COR-L47 (cell line): ENCODE results near the gene ANKIB1.

ENCODE experiments used
- DNase-seq: peaks from one replicate; lab custom pipeline; 2025; lab: John Stamatoyannopoulos, UW

ANKIB1 gene

DNA sequence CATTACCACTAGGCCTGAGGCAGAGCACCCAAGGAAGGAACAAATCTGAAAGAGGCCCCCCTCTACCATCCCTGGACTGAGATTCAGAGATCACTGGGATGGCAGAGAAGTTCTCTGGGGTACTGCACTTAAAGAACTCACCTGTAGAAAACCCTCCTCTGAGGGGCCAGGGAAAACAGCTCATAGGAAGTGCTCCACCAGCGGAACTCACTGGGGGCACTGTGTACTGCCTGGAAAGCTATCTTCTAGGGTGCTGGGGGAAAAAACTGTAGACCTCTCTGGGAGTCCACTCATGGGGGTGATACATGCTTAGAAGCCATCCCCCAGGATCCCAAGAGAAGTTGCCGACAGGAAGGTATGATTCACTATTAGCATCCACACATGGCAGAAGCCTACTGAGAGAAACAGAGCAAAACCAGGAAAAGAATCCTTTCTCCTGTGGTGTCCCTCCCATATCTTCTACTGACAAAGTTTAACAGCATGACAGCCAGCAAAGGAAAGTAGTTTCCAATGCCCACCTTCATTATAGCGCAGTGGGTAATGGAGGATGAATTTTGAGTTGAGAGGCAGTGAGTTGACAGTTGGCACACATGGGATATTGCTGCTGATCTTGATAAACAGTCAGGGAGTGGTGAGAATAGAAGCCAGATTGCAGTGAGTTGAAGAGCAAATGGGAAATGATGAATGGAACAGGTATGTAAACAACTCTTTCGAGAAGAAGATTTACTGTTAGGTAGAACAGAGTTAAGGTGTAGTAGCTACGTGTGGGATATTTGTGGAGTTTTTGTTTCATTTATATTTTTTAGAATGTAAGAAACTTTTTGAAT is 20.9 kb downstream of the ANKIB1 start:
- DNase-seq: no peak

DNA sequence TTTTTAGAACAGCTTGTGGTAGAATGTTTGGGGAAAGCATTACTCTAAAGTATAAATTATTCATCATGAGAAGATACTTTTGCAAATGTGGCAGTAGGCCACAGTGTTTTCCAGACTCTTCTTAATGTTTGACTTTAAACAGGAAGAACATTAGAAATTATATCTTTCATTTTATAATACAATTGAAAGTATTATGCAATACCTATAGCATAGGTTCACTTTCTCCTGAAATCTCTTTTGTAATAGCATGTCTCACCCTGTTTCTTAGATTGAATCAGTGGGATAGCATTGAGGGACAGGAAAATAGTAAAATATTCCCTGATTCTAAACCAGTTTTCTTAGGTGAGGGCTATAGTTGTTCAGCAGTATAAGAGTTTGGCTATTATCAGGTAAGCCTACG is 23.1 kb downstream of the ANKIB1 start:
- no peak for DNase-seq

- DNase-seq: no peak
Measured at GRCh38 chr7:92275327-92275726, 29.6 kb downstream of the ANKIB1 start.

- no peak for DNase-seq
Measured at GRCh38 chr7:92276460-92276864, 30.7 kb downstream of the ANKIB1 start.

DNA sequence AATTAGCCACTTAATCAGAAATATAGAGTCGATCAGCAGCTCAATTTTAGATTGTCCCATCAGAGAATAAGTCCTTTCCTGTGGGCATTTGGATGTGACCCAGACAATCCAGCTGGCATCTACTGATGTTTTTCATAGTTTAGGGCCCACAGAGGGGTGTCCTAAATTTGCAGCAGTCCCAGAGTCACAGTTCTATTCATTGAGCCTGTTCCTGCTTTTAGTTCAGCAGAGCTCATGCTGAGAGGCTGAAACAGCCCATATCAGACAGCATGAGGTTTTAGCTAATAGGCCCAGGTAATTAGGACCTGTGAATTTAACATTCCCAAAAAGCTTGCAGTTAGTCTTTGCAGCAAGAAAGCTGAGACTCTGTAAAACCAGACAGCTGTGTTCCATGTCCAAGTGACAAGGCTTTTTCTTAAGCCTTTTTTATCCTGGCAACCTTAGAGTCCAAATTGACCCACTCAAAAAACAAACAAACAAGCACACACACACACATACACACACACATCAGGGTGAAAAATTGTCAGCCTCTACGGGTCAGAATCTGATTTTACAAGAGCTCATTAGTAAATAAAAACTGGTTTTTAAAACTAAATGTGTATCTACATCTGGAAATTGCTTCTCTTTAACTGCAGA is 33.7 kb downstream of the ANKIB1 start:
- no peak for DNase-seq

DNA sequence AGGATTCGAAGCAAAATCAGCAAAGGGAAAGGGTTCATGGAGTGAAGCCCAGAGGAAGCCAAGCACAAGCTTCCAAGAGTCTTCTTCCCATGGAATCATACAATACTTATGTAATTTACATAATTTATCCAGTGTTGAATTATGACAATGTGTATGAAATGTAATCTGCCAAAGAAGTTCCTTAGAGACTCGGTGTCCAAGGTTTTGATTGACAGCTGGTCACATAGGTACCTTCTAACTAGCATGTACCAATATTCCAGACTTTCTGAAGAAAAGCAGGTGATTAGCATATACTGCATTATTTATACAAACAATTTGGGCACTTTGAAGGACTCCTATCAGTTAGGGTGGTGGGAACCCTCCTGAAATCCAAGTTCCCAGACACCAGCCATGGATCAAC is 35.3 kb downstream of the ANKIB1 start:
- DNase-seq: no peak

DNA sequence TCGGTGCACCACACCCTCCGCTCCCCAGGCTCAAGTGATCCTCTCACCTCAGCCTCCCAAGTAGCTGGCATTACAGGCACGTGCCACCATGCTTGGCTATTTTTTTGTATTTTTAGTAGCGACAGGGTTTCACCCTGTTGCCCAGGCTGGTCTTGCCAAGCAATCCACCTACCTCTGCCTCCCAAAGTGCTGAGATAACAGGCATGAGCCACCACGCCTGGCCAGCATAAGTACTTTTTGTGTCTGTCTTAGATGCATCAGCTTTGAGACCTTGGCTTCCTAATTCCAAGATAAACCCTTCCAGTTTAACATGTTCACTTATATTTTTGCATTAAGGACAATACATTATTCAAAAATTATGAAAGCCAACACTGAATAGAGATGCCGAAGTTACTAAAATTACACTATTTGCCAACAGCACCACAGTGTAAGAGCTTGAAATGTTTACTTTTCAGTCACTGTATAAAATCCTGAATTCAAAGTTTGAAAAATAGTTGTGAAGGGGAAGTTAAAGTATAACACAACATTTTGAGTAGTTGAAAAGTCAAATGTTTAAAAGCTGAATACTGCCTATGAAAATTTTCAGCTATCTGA is 36.5 kb downstream of the ANKIB1 start:
- DNase-seq: no peak

GRCh38 chr7:92282930-92283329 is 37.2 kb downstream of the ANKIB1 start:
- DNase-seq: no peak

- DNase-seq: no peak
Measured at GRCh38 chr7:92289321-92289720, 43.5 kb downstream of the ANKIB1 start.

DNA sequence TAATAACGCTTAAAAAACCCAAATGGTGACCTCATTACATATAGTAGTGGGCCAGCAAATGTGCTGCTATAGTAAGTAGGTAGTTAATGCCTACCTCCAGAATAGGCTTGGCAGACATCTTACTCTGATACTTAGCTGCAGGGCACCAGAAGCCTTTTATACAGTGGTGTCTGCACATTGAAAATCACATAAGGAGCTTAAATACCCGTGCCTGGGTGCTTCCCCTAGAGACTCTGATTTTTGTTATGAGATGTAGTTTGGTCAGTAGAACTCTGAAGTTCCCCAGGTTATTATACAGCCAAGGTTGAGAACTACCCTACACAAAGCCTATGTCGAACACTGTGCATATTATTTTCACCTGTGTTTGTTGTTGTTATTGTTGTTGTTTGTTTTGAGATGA is 47.2 kb downstream of the ANKIB1 start:
- no peak for DNase-seq

DNA sequence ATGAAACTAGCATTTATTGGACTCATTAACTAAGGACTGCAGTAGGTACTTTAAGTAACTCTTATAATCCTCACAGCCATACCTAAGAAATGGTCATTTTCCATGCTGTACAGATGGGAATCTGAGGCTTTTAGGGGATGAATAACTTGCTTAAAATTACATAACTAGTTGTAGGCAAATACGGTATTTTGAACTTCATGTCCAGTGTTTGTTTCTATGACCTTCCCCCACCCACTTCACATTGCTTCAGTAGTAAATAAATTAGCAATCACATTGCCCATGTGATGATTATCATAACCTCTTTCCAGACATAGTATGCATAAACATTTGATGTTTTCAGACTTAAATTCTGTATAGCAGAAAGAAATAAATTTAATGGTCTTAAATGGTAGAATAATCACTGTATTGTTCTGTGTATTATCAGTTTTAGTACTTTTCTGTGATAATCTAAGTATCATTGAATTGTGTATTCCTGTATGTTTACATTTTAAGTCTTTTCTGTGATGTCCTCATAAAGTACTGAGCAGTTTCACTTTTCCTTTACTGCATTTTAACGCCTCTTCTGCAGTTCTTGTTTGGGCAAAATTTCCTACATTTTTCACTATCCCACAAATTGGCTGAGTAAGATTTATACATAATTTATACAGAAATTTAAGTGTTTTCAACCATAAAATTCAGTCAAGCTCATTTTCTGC is 48.3 kb downstream of the ANKIB1 start:
- no peak for DNase-seq

GRCh38 chr7:92295391-92295790 is 49.6 kb downstream of the ANKIB1 start:
- no peak for DNase-seq

DNA sequence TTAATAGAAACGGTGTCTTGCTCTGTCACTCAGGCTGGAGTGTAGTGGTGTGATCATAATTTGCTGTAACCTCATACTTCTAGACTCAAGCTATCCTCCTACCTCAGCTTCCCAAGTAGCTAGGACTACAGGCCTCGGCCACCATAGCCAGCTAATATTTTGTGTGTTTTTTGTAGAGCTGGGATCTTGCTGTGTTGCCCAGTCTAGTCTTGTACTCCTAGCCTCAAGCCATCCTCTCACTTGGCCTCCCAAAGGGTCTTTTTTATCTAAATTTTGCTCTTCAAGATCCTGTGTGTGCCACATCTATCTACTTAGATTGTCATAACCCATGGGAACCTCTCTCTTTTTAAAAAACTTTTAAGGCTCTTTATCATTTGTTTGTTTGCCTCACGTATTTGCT is 50.5 kb downstream of the ANKIB1 start:
- DNase-seq: no peak

DNA sequence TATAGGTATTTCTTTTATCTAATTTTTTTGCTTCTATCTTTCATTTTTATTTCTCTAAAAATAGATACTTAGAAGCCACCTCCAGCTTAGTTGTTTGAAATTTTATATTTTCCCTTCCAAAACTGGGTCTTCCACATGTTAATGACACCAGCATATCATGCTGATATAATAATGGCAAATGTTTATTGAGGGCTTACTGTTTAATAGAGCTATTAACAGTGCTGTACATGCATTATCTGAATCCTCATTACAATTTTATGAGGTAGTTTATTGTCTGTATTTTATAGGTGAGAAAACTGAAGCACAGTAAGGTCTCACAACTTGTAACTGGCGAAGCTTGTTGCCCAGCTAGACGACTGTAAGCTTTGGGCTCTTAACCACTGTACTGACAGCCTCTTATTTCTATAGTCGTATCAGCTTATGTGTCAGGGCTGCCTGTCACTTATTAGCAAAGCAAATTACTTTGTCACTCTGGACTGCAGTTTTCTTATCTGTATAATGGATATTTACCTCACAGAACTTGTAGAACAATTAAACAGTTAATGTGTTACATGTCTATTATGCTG is 51.2 kb downstream of the ANKIB1 start:
- DNase-seq: no peak

DNA sequence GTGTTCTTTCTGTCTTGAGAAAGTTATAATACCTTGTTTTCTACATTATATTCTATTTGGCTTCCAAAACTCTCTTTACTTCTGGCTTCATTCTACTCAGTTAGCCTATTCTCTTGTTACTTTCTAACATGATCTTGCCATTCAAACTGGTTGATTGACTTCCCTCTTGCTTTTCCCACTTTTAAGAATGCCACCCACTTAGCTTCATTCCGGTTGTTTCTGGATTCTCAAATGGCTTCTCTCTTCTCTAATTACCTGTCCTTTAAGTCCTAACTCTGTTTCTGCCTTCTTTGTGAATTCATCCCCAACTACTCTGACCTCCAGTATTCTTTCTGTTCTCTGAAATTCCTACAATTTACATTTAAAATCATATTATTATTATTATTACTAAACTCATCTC is 52.0 kb downstream of the ANKIB1 start:
- no peak for DNase-seq

GRCh38 chr7:92303761-92304160 is 58.0 kb downstream of the ANKIB1 start:
- DNase-seq: no peak

DNA sequence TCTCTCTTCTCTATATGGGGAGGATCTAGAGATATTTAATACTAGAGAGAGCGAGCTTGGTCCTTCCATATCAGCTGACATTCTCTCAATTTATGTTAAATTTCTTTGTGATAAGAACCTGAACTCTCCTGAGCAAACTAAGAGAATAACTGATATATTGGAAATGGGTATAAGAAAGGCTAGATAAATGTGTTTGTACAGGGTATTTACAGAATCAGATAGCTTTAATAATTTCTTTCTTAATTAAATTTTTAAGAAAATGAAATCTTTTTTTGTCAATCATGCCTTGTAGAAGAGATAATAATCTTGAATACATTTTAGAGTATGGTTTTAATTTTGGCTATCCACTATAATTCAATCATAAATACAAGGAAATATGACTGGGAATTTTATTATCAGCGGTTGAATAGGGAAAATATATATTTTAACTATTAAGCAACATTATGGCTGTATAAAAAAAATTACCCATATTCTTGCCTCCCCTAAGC is 58.7 kb downstream of the ANKIB1 start:
- no peak for DNase-seq

- no peak for DNase-seq
Measured at GRCh38 chr7:92306153-92306552, 60.4 kb downstream of the ANKIB1 start.

GRCh38 chr7:92313055-92313454 is 67.3 kb downstream of the ANKIB1 start:
- no peak for DNase-seq

- DNase-seq: no peak
Measured at GRCh38 chr7:92319243-92319642, 73.5 kb downstream of the ANKIB1 start.

GRCh38 chr7:92325173-92325572 is 79.4 kb downstream of the ANKIB1 start:
- no peak for DNase-seq

DNA sequence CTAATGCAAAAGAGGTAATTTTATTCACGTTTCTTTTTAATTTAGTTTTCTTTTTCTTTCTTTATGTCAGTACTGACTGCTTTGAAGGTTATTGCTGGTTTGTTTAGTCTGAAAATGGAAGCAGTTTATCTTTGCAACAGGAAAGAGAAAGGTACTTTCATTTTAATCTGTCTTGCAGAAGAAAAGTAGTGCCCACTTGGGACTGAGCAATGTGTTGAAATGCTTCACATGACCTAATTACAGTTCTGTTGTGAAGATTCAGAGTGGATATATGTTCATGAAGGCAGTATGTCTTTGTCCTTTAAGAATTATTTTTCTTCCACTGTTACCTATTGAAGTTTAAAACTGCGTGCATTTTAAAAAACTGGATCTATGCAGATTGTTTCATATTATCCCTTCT is 80.1 kb downstream of the ANKIB1 start:
- DNase-seq: no peak
